ENCODE results near the gene ITIH1.

GRCh38 chr3:52798978-52799476, 21.6 kb downstream of the ITIH1 start:
- TF ChIP-seq CTCF (IDR thresholded peaks at IDR 0.05; ENCODE audit: insufficient read depth, low read depth, low read length) (peak; percentile 17), EZH2 (IDR thresholded peaks at IDR 0.05; ENCODE audit: insufficient read depth, low read length) (no peak)

All from astrocyte (in vitro differentiated cells and primary cell).